Ishikawa (cell line): Measurements from ENCODE around the gene CD14.

Source experiments
- RAD21 ChIP-seq: IDR thresholded peaks from 2 replicates; pipeline ENCODE4 v1.6.1; 2012; ENCODE audit warnings: low read depth
- REST ChIP-seq: IDR thresholded peaks from 2 replicates; pipeline ENCODE4 v1.6.1; 2012; ENCODE audit warnings: low read depth, mild to moderate bottlenecking
- ZBTB7A ChIP-seq: IDR thresholded peaks from 2 replicates; pipeline ENCODE4 v1.6.1; 2012; ENCODE audit warnings: low read depth

GRCh38 chr5:140637371-140638100, 4.6 kb upstream of the CD14 start:
- no peak for TF ChIP-seq RAD21
- no peak for TF ChIP-seq REST
- TF ChIP-seq ZBTB7A = no peak
